ENCODE results near the gene ISG20L2.
A peak's percentile ranks its signal among the peaks of the same experiment; 100 is the strongest.

The ISG20L2 gene, protein sequence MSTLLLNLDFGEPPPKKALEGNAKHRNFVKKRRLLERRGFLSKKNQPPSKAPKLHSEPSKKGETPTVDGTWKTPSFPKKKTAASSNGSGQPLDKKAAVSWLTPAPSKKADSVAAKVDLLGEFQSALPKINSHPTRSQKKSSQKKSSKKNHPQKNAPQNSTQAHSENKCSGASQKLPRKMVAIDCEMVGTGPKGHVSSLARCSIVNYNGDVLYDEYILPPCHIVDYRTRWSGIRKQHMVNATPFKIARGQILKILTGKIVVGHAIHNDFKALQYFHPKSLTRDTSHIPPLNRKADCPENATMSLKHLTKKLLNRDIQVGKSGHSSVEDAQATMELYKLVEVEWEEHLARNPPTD

DNA sequence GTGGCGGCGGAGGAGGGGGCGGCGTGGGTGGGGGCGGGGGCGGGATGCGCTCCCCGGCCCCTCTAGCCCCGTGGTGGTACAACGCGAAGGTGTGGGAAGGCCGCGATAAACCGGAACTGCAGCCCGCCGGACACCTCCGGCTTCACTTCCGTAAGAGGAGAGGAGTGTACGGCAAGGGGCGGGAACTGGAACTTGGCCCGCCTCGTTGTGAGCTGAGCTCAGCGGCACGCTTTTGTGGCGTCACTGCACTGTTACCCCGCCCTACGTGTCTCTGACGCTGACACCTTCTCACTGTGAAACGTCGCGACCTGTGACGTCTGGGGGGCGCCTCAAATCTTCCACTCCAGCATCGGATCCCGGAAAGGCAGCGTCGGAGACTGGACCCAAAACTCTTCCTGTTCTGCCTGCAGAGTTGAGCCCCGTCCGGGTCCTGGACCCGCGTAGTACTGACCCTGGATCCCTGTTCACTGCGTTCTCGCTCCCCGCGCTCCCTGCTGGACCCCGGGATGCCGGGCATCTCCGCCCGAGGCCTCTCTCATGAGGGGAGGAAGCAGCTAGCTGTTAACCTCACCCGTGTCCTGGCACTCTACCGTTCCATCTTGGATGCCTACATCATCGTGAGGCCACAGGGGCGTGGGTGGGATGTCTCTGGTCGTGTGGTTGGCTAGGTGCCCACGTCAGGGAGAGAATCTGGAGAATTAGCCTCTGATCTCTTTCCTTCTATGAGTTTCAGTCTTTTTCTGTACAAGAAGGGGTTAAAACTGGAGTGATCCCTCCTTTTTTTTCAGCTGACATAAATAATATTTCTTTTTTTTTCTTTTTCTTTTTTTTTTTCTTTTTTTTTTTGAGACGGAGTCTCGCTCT, at the start of gene ISG20L2:
Gene ISG20L2, minus strand, starts transcription at position 168 of the 864 bp plus-strand sequence. CDS start 1,114 bp downstream, outside the sequence.
- TF ChIP-seq, protein P1, sequence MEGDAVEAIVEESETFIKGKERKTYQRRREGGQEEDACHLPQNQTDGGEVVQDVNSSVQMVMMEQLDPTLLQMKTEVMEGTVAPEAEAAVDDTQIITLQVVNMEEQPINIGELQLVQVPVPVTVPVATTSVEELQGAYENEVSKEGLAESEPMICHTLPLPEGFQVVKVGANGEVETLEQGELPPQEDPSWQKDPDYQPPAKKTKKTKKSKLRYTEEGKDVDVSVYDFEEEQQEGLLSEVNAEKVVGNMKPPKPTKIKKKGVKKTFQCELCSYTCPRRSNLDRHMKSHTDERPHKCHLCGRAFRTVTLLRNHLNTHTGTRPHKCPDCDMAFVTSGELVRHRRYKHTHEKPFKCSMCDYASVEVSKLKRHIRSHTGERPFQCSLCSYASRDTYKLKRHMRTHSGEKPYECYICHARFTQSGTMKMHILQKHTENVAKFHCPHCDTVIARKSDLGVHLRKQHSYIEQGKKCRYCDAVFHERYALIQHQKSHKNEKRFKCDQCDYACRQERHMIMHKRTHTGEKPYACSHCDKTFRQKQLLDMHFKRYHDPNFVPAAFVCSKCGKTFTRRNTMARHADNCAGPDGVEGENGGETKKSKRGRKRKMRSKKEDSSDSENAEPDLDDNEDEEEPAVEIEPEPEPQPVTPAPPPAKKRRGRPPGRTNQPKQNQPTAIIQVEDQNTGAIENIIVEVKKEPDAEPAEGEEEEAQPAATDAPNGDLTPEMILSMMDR (IDR thresholded peaks at IDR 0.05; ENCODE audit: insufficient read depth, low read depth, low read length, missing control alignments): no peak
- DNase-seq (ENCODE audit: low read depth): peak; percentile 98
- peak within 1 kb of the TSS; percentile 66 for H3K4me3 ChIP-seq (ENCODE audit: low read depth, low read length)

DNA sequence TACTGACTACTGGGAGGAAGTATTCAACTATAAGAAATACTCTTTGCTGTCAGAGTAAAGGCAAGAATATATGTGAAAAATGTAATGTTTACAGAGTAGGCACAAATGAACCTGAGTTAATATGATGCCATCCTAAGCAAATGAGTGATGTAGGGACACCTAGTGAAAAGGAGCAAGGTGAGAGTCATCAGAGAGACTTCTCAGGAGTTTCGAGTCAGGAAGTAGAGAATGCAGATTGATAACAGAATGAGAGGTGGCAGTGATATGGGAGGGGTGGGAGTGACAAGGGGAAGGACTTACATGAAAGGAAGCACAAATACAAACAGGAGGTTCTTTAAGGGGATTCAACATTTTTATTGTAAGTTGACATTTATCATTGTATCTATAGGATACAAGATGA, 49.0 kb upstream of the ISG20L2 start:
- TF ChIP-seq, protein P1 (IDR thresholded peaks at IDR 0.05; ENCODE audit: insufficient read depth, low read depth, low read length, missing control alignments): no peak
- no peak overlapping the region for H3K4me3 ChIP-seq (ENCODE audit: low read depth, low read length)
- no peak for DNase-seq (ENCODE audit: low read depth)

DNA sequence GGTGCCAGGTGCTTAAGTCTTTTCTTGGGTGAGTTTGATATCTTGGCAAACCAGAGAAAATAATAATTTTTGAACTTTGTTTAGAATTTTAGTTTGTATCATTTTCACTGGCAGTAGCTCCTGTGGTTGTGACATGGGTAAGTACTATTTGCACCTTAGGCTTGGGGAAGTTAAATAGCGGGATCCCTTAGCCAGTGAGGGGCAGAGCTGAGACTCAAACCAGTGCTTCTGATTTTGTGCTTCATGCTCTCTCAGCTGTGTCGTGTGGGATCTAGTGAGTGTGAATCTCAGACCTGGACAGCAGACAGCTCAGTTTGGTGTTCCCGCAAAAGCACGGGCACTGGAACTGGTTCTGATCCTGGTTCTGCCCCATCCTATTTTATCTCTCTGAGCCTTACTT, 48.4 kb upstream of the ISG20L2 start:
- no peak overlapping the region for H3K4me3 ChIP-seq (ENCODE audit: low read depth, low read length)
- no peak for DNase-seq (ENCODE audit: low read depth)

DNA sequence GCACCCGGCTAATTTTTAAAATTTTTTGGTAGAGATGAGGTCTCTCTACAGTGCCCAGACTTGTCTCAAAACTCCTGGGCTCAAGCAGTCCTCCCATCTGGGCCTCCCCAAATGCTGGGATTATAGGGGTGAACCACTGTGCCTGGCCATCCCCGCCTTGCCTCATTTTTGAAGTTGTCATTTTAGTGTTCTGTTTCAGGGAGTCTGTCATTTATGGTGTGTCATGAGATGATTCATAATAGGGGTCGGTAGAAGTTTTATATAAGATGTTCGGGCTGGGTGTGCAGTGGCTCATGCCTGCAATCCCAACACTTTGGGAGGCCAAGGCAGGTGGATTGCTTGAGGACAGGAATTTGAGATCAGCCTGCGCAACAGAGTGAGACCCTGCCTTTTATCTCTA, 47.2 kb upstream of the ISG20L2 start:
- no peak for DNase-seq (ENCODE audit: low read depth)
- no peak overlapping the region for H3K4me3 ChIP-seq (ENCODE audit: low read depth, low read length)
- TF ChIP-seq, protein P1 (IDR thresholded peaks at IDR 0.05; ENCODE audit: insufficient read depth, low read depth, low read length, missing control alignments): no peak

More for the DNA sequence above, 48.4 kb upstream of the ISG20L2 start:
- TF ChIP-seq, protein P1 (IDR thresholded peaks at IDR 0.05; ENCODE audit: insufficient read depth, low read depth, low read length, missing control alignments): no peak

DNA sequence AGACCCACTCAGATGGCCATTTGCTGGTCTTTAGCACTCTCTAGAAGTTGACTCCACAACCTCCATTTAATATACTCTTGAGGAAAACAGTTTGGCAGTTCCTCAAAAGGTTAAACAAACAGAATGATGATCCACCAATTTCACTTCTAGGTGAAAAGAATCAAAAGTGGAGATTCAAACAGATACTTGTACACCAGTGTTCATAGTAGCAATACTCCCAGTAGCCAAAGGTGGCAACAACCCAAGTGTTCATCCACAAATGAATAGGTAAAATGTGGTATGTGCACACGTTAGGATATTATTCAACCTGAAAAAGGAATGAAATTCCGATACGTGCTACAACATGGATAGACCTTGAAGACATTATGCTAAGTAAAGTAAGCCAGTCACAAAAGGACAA, 45.0 kb upstream of the ISG20L2 start:
- TF ChIP-seq, protein P1 (IDR thresholded peaks at IDR 0.05; ENCODE audit: insufficient read depth, low read depth, low read length, missing control alignments): no peak
- no peak for DNase-seq (ENCODE audit: low read depth)
- no peak overlapping the region for H3K4me3 ChIP-seq (ENCODE audit: low read depth, low read length)

DNA sequence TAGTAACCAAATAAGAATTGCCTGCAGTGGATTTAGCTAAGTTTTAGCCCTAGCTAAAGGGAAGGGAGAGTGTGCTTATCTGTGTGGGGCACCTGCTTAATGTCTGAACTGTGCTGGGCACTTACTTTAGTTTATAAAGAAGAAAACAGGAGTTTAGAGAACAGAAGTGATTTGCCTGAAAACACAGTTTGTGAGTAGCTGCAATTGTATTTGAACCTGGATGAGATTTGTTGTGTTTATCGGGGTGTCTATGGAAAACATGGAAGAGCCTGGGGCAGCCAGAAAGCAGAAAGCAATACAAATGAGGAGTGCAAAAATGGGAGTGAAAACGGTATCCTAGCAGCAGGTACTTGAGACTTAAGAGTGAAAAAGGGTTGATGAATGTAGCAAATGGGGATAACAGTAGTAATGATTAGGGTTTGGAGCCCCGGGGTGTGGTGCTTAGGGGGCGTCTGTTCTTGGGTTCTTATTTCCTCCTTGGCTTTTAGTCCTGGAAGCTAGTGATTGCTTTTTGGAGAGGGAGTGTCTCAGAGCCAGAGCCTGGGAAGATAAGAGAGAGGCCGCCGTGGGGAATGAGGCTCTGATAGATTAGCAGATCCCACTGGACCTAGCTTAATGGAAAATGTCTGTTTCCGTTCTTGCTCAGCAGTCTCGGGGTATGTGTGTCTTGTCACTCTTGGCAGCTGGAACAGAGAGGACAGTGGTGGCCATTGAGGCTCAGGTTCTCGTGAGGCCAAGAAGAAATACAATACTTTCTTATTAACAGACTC, 44.3 kb upstream of the ISG20L2 start:
- no peak for DNase-seq (ENCODE audit: low read depth)
- TF ChIP-seq, protein P1 (IDR thresholded peaks at IDR 0.05; ENCODE audit: insufficient read depth, low read depth, low read length, missing control alignments): no peak
- no peak overlapping the region for H3K4me3 ChIP-seq (ENCODE audit: low read depth, low read length)
